ENCODE results near the gene MMP14. TPM values are rescaled to one million over a fixed set of nuclear protein-coding genes. Genes with fewer than 3 reads are reported as not detected.
A peak's percentile ranks its signal among the peaks of the same experiment; 100 is the strongest.

MMP14 gene
- total RNA-seq, 1 experiment from 2014 or later = 17.8 TPM

- ATAC-seq (peak; percentile 71), DNase-seq (ENCODE audit: low read depth, low spot score) (peak; percentile 92)
- no peaks in the 10 kb centered on the region for H3K9me2 ChIP-seq (ENCODE audit: insufficient read depth)
- CTCF ChIA-PET = interaction anchor here (1.2 to 7.0 kb wide), 3 partner anchors 13 to 317 kb away, joined by 6 to 51 read pairs (median 11); partner anchors contain the start of gene LRP10
- no peaks in the 10 kb centered on the region; the same call in 1 of the 2 replicates for H3K79me2 ChIP-seq (ENCODE audit: insufficient read depth, low read length)
- H3K27ac ChIP-seq (ENCODE audit: low read depth, low read length) = peak overlapping the region; percentile 93
- H3K4me1 ChIP-seq (ENCODE audit: control insufficient read depth in 1 of 2, insufficient read depth in 2 of 2, low read length in 2 of 2) = peaks cover 31 to 42% of the 10 kb centered on the region in 2 experiments
- peak overlapping the region; percentile 72 for H3K9ac ChIP-seq (ENCODE audit: low read length)
- H2AFZ ChIP-seq (ENCODE audit: low read depth, low read length, poor library complexity, severe bottlenecking) = peak overlapping the region; percentile 42
- H3K27me3 ChIP-seq (ENCODE audit: insufficient read depth, low read length) = no peaks in the 10 kb centered on the region
- RAD21 ChIA-PET (ENCODE audit: low non-redundant PET in 1 of 2, low total read pairs in 2 of 2, uncharacterized antibody in 2 of 2, unreplicated experiment in 2 of 2) = no interaction called here
- no peaks in the 10 kb centered on the region for H3K9me3 ChIP-seq (ENCODE audit: control insufficient read depth in 1 of 2, insufficient read depth in 1 of 2, low read depth in 1 of 2, low read length in 2 of 2)
- H4K20me1 ChIP-seq (ENCODE audit: insufficient read depth) = no peaks in the 10 kb centered on the region
- peak overlapping the region; percentile 79 for H3K4me2 ChIP-seq (ENCODE audit: low read length)
- POLR2A ChIA-PET = interaction anchor here (0.9 to 1.6 kb wide), 3 partner anchors 9 to 14 kb away, joined by 3 to 4 read pairs (median 4); no protein-coding TSS in a partner anchor
- intact Hi-C loops (cut with micrococcal nuclease) = no loop called here
- peak overlapping the region; percentile 60 to 68 for H3K4me3 ChIP-seq (replicated peaks in 1 of 2; ENCODE audit: low read depth in 1 of 2, low read length in 2 of 2)
- TSS peak; percentile 80 for BruUV-seq (replicated peaks)
- no peaks in the 10 kb centered on the region for H3K36me3 ChIP-seq (ENCODE audit: control insufficient read depth in 1 of 2, insufficient read depth in 2 of 2, low read length in 2 of 2)
- TF ChIP-seq ZNF274 (IDR thresholded peaks at IDR 0.05; ENCODE audit: low read depth, low read length) (no peak), CBX3 (IDR thresholded peaks at IDR 0.05; ENCODE audit: low read depth) (no peak; the same call in 1 of the 2 replicates), RAD21 (IDR thresholded peaks at IDR 0.05; ENCODE audit: low read depth) (no peak), POLR2AphosphoS5 (IDR thresholded peaks at IDR 0.05; ENCODE audit: low read depth, low read length) (peak; percentile 26; the same call in 1 of the 2 replicates), CEBPB (IDR thresholded peaks at IDR 0.05; ENCODE audit: low read depth) (no peak), POLR2A (IDR thresholded peaks at IDR 0.05; ENCODE audit: borderline replicate concordance, extremely low read depth, insufficient read depth, insufficient read length) (no peak), EGR1 (IDR thresholded peaks at IDR 0.05; ENCODE audit: low read depth) (no peak), TCF7L2 (IDR thresholded peaks at IDR 0.05; ENCODE audit: borderline replicate concordance, extremely low read depth, insufficient read depth, insufficient read length) (peak; percentile 22), JUND (IDR thresholded peaks at IDR 0.05) (no peak), SRF (IDR thresholded peaks at IDR 0.05; ENCODE audit: low read depth) (no peak), SP1 (IDR thresholded peaks at IDR 0.05; ENCODE audit: low read depth) (peak; percentile 82), ELF1 (IDR thresholded peaks at IDR 0.05; ENCODE audit: borderline replicate concordance, low read depth) (no peak), EZH2phosphoT487 (IDR thresholded peaks at IDR 0.05; ENCODE audit: borderline replicate concordance) (no peak), ZFX (IDR thresholded peaks at IDR 0.05) (no peak), SIN3A (IDR thresholded peaks at IDR 0.05; ENCODE audit: low read depth) (no peak; the same call in 1 of the 2 replicates), ATF3 (IDR thresholded peaks at IDR 0.05) (no peak), YY1 (IDR thresholded peaks at IDR 0.05; ENCODE audit: extremely low read depth, insufficient replicate concordance, low read depth, low read length) (peak; percentile 13), FOSL1 (IDR thresholded peaks at IDR 0.05; ENCODE audit: low read depth) (no peak), EZH2 (IDR thresholded peaks at IDR 0.05) (no peak)
- TF ChIP-seq, protein P1, sequence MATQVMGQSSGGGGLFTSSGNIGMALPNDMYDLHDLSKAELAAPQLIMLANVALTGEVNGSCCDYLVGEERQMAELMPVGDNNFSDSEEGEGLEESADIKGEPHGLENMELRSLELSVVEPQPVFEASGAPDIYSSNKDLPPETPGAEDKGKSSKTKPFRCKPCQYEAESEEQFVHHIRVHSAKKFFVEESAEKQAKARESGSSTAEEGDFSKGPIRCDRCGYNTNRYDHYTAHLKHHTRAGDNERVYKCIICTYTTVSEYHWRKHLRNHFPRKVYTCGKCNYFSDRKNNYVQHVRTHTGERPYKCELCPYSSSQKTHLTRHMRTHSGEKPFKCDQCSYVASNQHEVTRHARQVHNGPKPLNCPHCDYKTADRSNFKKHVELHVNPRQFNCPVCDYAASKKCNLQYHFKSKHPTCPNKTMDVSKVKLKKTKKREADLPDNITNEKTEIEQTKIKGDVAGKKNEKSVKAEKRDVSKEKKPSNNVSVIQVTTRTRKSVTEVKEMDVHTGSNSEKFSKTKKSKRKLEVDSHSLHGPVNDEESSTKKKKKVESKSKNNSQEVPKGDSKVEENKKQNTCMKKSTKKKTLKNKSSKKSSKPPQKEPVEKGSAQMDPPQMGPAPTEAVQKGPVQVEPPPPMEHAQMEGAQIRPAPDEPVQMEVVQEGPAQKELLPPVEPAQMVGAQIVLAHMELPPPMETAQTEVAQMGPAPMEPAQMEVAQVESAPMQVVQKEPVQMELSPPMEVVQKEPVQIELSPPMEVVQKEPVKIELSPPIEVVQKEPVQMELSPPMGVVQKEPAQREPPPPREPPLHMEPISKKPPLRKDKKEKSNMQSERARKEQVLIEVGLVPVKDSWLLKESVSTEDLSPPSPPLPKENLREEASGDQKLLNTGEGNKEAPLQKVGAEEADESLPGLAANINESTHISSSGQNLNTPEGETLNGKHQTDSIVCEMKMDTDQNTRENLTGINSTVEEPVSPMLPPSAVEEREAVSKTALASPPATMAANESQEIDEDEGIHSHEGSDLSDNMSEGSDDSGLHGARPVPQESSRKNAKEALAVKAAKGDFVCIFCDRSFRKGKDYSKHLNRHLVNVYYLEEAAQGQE (IDR thresholded peaks at IDR 0.05; ENCODE audit: low read depth) = no peak
- TF ChIP-seq, protein P2, sequence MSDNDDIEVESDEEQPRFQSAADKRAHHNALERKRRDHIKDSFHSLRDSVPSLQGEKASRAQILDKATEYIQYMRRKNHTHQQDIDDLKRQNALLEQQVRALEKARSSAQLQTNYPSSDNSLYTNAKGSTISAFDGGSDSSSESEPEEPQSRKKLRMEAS (IDR thresholded peaks at IDR 0.05) = peak; percentile 91
- TF ChIP-seq, protein P3, sequence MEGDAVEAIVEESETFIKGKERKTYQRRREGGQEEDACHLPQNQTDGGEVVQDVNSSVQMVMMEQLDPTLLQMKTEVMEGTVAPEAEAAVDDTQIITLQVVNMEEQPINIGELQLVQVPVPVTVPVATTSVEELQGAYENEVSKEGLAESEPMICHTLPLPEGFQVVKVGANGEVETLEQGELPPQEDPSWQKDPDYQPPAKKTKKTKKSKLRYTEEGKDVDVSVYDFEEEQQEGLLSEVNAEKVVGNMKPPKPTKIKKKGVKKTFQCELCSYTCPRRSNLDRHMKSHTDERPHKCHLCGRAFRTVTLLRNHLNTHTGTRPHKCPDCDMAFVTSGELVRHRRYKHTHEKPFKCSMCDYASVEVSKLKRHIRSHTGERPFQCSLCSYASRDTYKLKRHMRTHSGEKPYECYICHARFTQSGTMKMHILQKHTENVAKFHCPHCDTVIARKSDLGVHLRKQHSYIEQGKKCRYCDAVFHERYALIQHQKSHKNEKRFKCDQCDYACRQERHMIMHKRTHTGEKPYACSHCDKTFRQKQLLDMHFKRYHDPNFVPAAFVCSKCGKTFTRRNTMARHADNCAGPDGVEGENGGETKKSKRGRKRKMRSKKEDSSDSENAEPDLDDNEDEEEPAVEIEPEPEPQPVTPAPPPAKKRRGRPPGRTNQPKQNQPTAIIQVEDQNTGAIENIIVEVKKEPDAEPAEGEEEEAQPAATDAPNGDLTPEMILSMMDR (IDR thresholded peaks at IDR 0.05 in 2 of 3, conservative IDR thresholded peaks at IDR 0.05 in 1 of 3; ENCODE audit: borderline replicate concordance in 1 of 3, insufficient read depth in 1 of 3, low read depth in 2 of 3, low read length in 2 of 3) = no peak
Measured at GRCh38 chr14:22887260-22887989, 51.0 kb downstream of the MMP14 start.
